ENCODE data around the gene ZNF853. TPM values are rescaled to one million over a fixed set of nuclear protein-coding genes. Genes with fewer than 3 reads are reported as not detected.
"Not testable (repeated sequence)": the region's sequence is repeated elsewhere in the genome, so short reads cannot be mapped to it uniquely, and the experiment has no call there.

Gene ZNF853
- polyA plus RNA-seq (2012; ENCODE audit: low read depth, missing spikeins) = 0.26 TPM

GRCh38 chr7:6614953-6615722, at the start of gene ZNF853:
TSS of gene ZNF853 (plus strand) at chr7:6615610. CDS start at chr7:6616175, 565 bp downstream.
- no peak for FAIRE-seq
- no peak for DNase-seq (ENCODE audit: insufficient read length, low spot score)
- TF ChIP-seq PAX5 (IDR thresholded peaks at IDR 0.05; ENCODE audit: insufficient read depth, low read length, severe bottlenecking) = no peak
- no peak for TF ChIP-seq POU2F2 (IDR thresholded peaks at IDR 0.05; ENCODE audit: low read depth, low read length)
- TF ChIP-seq SPI1 (IDR thresholded peaks at IDR 0.05; ENCODE audit: low read depth, low read length) = no peak

- no peak for DNase-seq (ENCODE audit: insufficient read length, low spot score)
- FAIRE-seq = no peak
- no peak for TF ChIP-seq SPI1 (IDR thresholded peaks at IDR 0.05; ENCODE audit: low read depth, low read length)
- TF ChIP-seq PAX5 (IDR thresholded peaks at IDR 0.05; ENCODE audit: insufficient read depth, low read length, severe bottlenecking) = no peak
- no peak for TF ChIP-seq TAF1 (IDR thresholded peaks at IDR 0.05; ENCODE audit: low read depth, low read length)
Measured at GRCh38 chr7:6565655-6566054, 49.8 kb upstream of the ZNF853 start.

- TF ChIP-seq POLR2AphosphoS5 (IDR thresholded peaks at IDR 0.05; ENCODE audit: low read depth, low read length) (no peak), POLR2A (IDR thresholded peaks at IDR 0.05; ENCODE audit: low read depth, low read length) (no peak), POU2F2 (IDR thresholded peaks at IDR 0.05; ENCODE audit: low read depth, low read length) (no peak), TAF1 (IDR thresholded peaks at IDR 0.05; ENCODE audit: low read depth, low read length) (no peak), SPI1 (IDR thresholded peaks at IDR 0.05; ENCODE audit: low read depth, low read length) (no peak), PAX5 (IDR thresholded peaks at IDR 0.05; ENCODE audit: insufficient read depth, low read length, severe bottlenecking) (no peak)
- no peak for DNase-seq (ENCODE audit: insufficient read length, low spot score)
- FAIRE-seq = no peak
Measured at GRCh38 chr7:6567886-6568285, 47.5 kb upstream of the ZNF853 start.

GRCh38 chr7:6571160-6571779, 44.1 kb upstream of the ZNF853 start:
- FAIRE-seq (peak; percentile 76), DNase-seq (ENCODE audit: insufficient read length, low spot score) (no peak)
- no peak for TF ChIP-seq POU2F2 (IDR thresholded peaks at IDR 0.05; ENCODE audit: low read depth, low read length)

GRCh38 chr7:6575281-6576023, 40.0 kb upstream of the ZNF853 start:
- TF ChIP-seq POU2F2 (IDR thresholded peaks at IDR 0.05; ENCODE audit: low read depth, low read length) (no peak), POLR2AphosphoS5 (IDR thresholded peaks at IDR 0.05; ENCODE audit: low read depth, low read length) (no peak), TAF1 (IDR thresholded peaks at IDR 0.05; ENCODE audit: low read depth, low read length) (no peak), SPI1 (IDR thresholded peaks at IDR 0.05; ENCODE audit: low read depth, low read length) (no peak)
- FAIRE-seq (no peak), DNase-seq (ENCODE audit: insufficient read length, low spot score) (no peak)

- DNase-seq (ENCODE audit: insufficient read length, low spot score) (no peak), FAIRE-seq (no peak)
- no peak for TF ChIP-seq POLR2AphosphoS5 (IDR thresholded peaks at IDR 0.05; ENCODE audit: low read depth, low read length)
- TF ChIP-seq POLR2A (IDR thresholded peaks at IDR 0.05; ENCODE audit: low read depth, low read length) = no peak
Measured at GRCh38 chr7:6576024-6576866, 39.2 kb upstream of the ZNF853 start.

- FAIRE-seq; DNase-seq (ENCODE audit: insufficient read length, low spot score): not testable (repeated sequence)
Measured at GRCh38 chr7:6576867-6577368, 38.5 kb upstream of the ZNF853 start.

- FAIRE-seq (peak; percentile 96), DNase-seq (ENCODE audit: insufficient read length, low spot score) (peak; percentile 98)
- TF ChIP-seq POLR2AphosphoS5 (IDR thresholded peaks at IDR 0.05; ENCODE audit: low read depth, low read length) = peak; percentile 85
- TF ChIP-seq PAX5 (IDR thresholded peaks at IDR 0.05; ENCODE audit: insufficient read depth, low read length, severe bottlenecking) = no peak
- TF ChIP-seq SPI1 (IDR thresholded peaks at IDR 0.05; ENCODE audit: low read depth, low read length) = peak; percentile 25; the same call in 1 of the 2 replicates
- TF ChIP-seq POU2F2 (IDR thresholded peaks at IDR 0.05; ENCODE audit: low read depth, low read length) = peak; percentile 62
- TF ChIP-seq TAF1 (IDR thresholded peaks at IDR 0.05; ENCODE audit: low read depth, low read length) = peak; percentile 70
- peak; percentile 94 for TF ChIP-seq POLR2A (IDR thresholded peaks at IDR 0.05; ENCODE audit: low read depth, low read length)
Measured at GRCh38 chr7:6577369-6578113, 37.9 kb upstream of the ZNF853 start, which contains the start of gene ZDHHC4. TSS of gene ZDHHC4 (plus strand) at chr7:6577454. CDS start at chr7:6580562, 3,108 bp downstream.

All from GM12891 (cell line).